H1 (cell line): ENCODE data around the gene SLC12A4. TPM values are rescaled to one million over a fixed set of nuclear protein-coding genes. Genes with fewer than 3 reads are reported as not detected.

Source experiments
- CTCF ChIA-PET: fragments of 300-600 bp; sonication (Branson Sonifier 250); formaldehyde crosslinking; loops from one replicate; lab custom pipeline; 2021; ENCODE audit not compliant: partially characterized antibody; lab: Charles Lee
- POLR2A ChIA-PET: fragments of 300-600 bp; sonication (Branson Sonifier 250); formaldehyde crosslinking; loops from one replicate; lab custom pipeline; 2021; ENCODE audit warnings: inconsistent platforms; ENCODE audit not compliant: partially characterized antibody; lab: Charles Lee
- DNase-seq, 2 experiments: peaks; one replicate each; pipeline versions ENCODE4 v3.0.0 to v3.0.0-alpha.2; 2010 to 2022; ENCODE audit warnings: low spot score in 2 of 2, low read depth in 1 of 2, mixed read lengths in 1 of 2
- FAIRE-seq: peaks from 2 replicates; lab custom pipeline; 2011; peaks lifted over from hg19 to GRCh38; lab: Jason Lieb, UNC
- H2AFZ ChIP-seq: 2 replicates; pipeline ENCODE4 v1.8.1; 2012; ENCODE audit warnings: low read length, inconsistent platforms
- H2AK5ac ChIP-seq: 2 replicates; pipeline ENCODE4 v1.6.1; 2013; ENCODE audit warnings: low read depth, low read length
- H2BK120ac ChIP-seq: replicated peaks from 2 replicates; pipeline ENCODE3; 2013; ENCODE audit warnings: low read depth, low read length, inconsistent platforms
- H2BK12ac ChIP-seq: 2 replicates; pipeline ENCODE4 v1.6.1; 2013; ENCODE audit warnings: low read depth, low read length
- H2BK15ac ChIP-seq: 2 replicates; pipeline ENCODE4 v1.6.1; 2013; ENCODE audit warnings: low read length
- H2BK20ac ChIP-seq: 2 replicates; pipeline ENCODE4 v1.6.1; 2013; ENCODE audit warnings: low read length
- H2BK5ac ChIP-seq: 2 replicates; pipeline ENCODE4 v1.6.1; 2013; ENCODE audit warnings: low read depth, low read length
- H3K14ac ChIP-seq: 2 replicates; pipeline ENCODE4 v1.6.1; 2013; ENCODE audit warnings: inconsistent platforms; ENCODE audit not compliant: insufficient read length
- H3K18ac ChIP-seq: 2 replicates; pipeline ENCODE4 v1.6.1; 2013; ENCODE audit warnings: low read length; ENCODE audit errors: extremely low read depth
- H3K23ac ChIP-seq: 2 replicates; pipeline ENCODE4 v1.6.1; 2013; ENCODE audit warnings: inconsistent platforms; ENCODE audit not compliant: insufficient read length
- H3K23me2 ChIP-seq: 2 replicates; pipeline ENCODE4 v1.6.1; 2013; ENCODE audit warnings: low read depth, low read length
- H3K27ac ChIP-seq: 2 replicates; pipeline ENCODE4 v1.6.1; 2011; ENCODE audit warnings: low read depth, low read length, inconsistent platforms
- H3K27me3 ChIP-seq, 4 experiments: replicated peaks in 1 of 4; 1 replicate in 1 of 4; 2 replicates in 3 of 4; pipeline versions ENCODE4 v1.6.1 to v1.8.1; 2011 to 2013; ENCODE audit warnings: low read length in 3 of 4, mild to moderate bottlenecking in 3 of 4, inconsistent platforms in 2 of 4, mixed read lengths in 2 of 4, moderate library complexity in 1 of 4; ENCODE audit not compliant: control insufficient read depth in 3 of 4, insufficient read depth in 3 of 4; ENCODE audit errors: extremely low read depth in 1 of 4
- H3K36me3 ChIP-seq, 4 experiments: 2 replicates each; pipeline versions ENCODE4 v1.6.1 to v1.8.1; 2011 to 2013; ENCODE audit warnings: mild to moderate bottlenecking in 4 of 4, low read length in 3 of 4, moderate library complexity in 2 of 4, control low read depth in 1 of 4, inconsistent platforms in 1 of 4; ENCODE audit not compliant: insufficient read depth in 4 of 4, control insufficient read depth in 2 of 4
- H3K4ac ChIP-seq: replicated peaks from 2 replicates; pipeline ENCODE3; 2013; ENCODE audit warnings: low read length, low read depth, mixed read lengths, inconsistent platforms; ENCODE audit not compliant: insufficient read length
- H3K4me1 ChIP-seq, 4 experiments: replicated peaks in 1 of 4; 1 replicate in 1 of 4; 2 replicates in 3 of 4; pipeline versions ENCODE4 v1.6.1 to v1.8.1; 2011 to 2013; ENCODE audit warnings: low read length in 3 of 4, inconsistent platforms in 2 of 4, mixed read lengths in 1 of 4; ENCODE audit not compliant: insufficient read depth in 4 of 4, control insufficient read depth in 3 of 4
- H3K4me2 ChIP-seq, 2 experiments: 2 replicates each; pipeline versions ENCODE4 v1.6.1 to v1.8.1; 2011 to 2013; ENCODE audit warnings: low read depth in 2 of 2, low read length in 2 of 2, control low read depth in 1 of 2, inconsistent platforms in 1 of 2, mild to moderate bottlenecking in 1 of 2; ENCODE audit not compliant: insufficient read depth in 1 of 2
- H3K4me3 ChIP-seq, 4 experiments: fragments of 200-600, 300-600 bp in 1 of 4; sonication (generic), shearing (Covaris generic), sonication (Bioruptor Twin) in 1 of 4; 2 replicates each; pipeline versions ENCODE4 v1.5.1 to v1.8.1; 2011 to 2016; ENCODE audit warnings: low read length in 4 of 4, low read depth in 3 of 4, control low read depth in 2 of 4, inconsistent platforms in 2 of 4, mild to moderate bottlenecking in 2 of 4, mixed read lengths in 1 of 4, moderate library complexity in 1 of 4; ENCODE audit not compliant: insufficient read depth in 2 of 4; ENCODE audit errors: extremely low read depth in 1 of 4
- H3K56ac ChIP-seq: replicated peaks from 2 replicates; pipeline ENCODE3; 2013; ENCODE audit warnings: low read depth, mild to moderate bottlenecking, mixed read lengths, low read length, inconsistent platforms; ENCODE audit not compliant: insufficient read length
- H3K79me1 ChIP-seq: 2 replicates; pipeline ENCODE4 v1.6.1; 2013; ENCODE audit warnings: low read depth, low read length, control low read depth
- H3K79me2 ChIP-seq, 2 experiments: 2 replicates each; pipeline versions ENCODE4 v1.6.1 to v1.8.1; 2012 to 2013; ENCODE audit warnings: low read length in 2 of 2, mild to moderate bottlenecking in 2 of 2, inconsistent platforms in 1 of 2; ENCODE audit not compliant: insufficient read depth in 2 of 2, control insufficient read depth in 1 of 2
- H3K9ac ChIP-seq, 4 experiments: replicated peaks in 1 of 4; 1 replicate in 1 of 4; 2 replicates in 3 of 4; pipeline versions ENCODE4 v1.6.1 to v1.8.1; 2011 to 2013; ENCODE audit warnings: low read depth in 3 of 4, low read length in 3 of 4, control low read depth in 2 of 4, mild to moderate bottlenecking in 2 of 4, moderate library complexity in 2 of 4, inconsistent platforms in 1 of 4; ENCODE audit errors: extremely low read depth in 1 of 4
- H3K9me3 ChIP-seq, 2 experiments: 2 replicates each; pipeline versions ENCODE4 v1.6.1 to v1.8.1; 2012 to 2013; ENCODE audit warnings: mild to moderate bottlenecking in 2 of 2, moderate library complexity in 2 of 2, control low read depth in 1 of 2, inconsistent platforms in 1 of 2, low read depth in 1 of 2, low read length in 1 of 2, mixed read lengths in 1 of 2; ENCODE audit not compliant: insufficient read depth in 2 of 2
- H4K20me1 ChIP-seq, 2 experiments: replicated peaks in 1 of 2; 2 replicates each; pipeline versions ENCODE3 to v1.8.1; 2011 to 2013; ENCODE audit warnings: inconsistent platforms in 2 of 2, low read length in 2 of 2, mild to moderate bottlenecking in 1 of 2; ENCODE audit not compliant: insufficient read depth in 2 of 2, control insufficient read depth in 1 of 2
- H4K5ac ChIP-seq: 2 replicates; pipeline ENCODE4 v1.6.1; 2013; ENCODE audit warnings: low read length, low read depth, mixed read lengths, inconsistent platforms; ENCODE audit not compliant: insufficient read length
- H4K8ac ChIP-seq: 2 replicates; pipeline ENCODE4 v1.8.0; 2013; ENCODE audit warnings: mild to moderate bottlenecking, moderate library complexity, low read length, inconsistent platforms; ENCODE audit not compliant: insufficient read depth; ENCODE audit errors: extremely low read depth
- H4K91ac ChIP-seq: replicated peaks from 2 replicates; pipeline ENCODE3; 2013; ENCODE audit warnings: low read length, mixed read lengths, inconsistent platforms; ENCODE audit not compliant: insufficient read length
- ATF2 ChIP-seq: IDR thresholded peaks from 2 replicates; pipeline ENCODE4 v1.6.1; 2012; ENCODE audit warnings: low read length, inconsistent platforms
- CHD2 ChIP-seq: IDR thresholded peaks from 2 replicates; pipeline ENCODE4 v1.6.1; 2012; ENCODE audit warnings: low read length, improper control_type of control experiment
- CTCF ChIP-seq, 3 experiments: IDR thresholded peaks; 1 replicate in 2 of 3; 2 replicates in 1 of 3; pipeline versions ENCODE4 v1.5.1 to v1.6.1; 2011; ENCODE audit warnings: low read length in 3 of 3, mild to moderate bottlenecking in 3 of 3, inconsistent platforms in 2 of 3, low read depth in 1 of 3, moderate library complexity in 1 of 3; ENCODE audit not compliant: insufficient read depth in 1 of 3; ENCODE audit errors: control extremely low read depth in 1 of 3
- NRF1 ChIP-seq: IDR thresholded peaks from 2 replicates; pipeline ENCODE4 v1.6.1; 2011; ENCODE audit warnings: mild to moderate bottlenecking, low read depth, low read length, improper control_type of control experiment
- RAD21 ChIP-seq, 2 experiments: IDR thresholded peaks in 1 of 2; conservative IDR thresholded peaks in 1 of 2; 2 replicates each; pipeline ENCODE4 v1.6.1; 2011; ENCODE audit warnings: low read depth in 2 of 2, low read length in 2 of 2, improper control_type of control experiment in 1 of 2, inconsistent platforms in 1 of 2, mild to moderate bottlenecking in 1 of 2, moderate library complexity in 1 of 2
- SP2 ChIP-seq: IDR thresholded peaks from 2 replicates; pipeline ENCODE4 v1.6.1; 2012; ENCODE audit warnings: mild to moderate bottlenecking, low read length, inconsistent platforms
- SP4 ChIP-seq: IDR thresholded peaks from 2 replicates; pipeline ENCODE4 v1.6.1; 2012; ENCODE audit warnings: low read length, inconsistent platforms
- TAF7 ChIP-seq: optimal IDR thresholded peaks from 2 replicates; pipeline ENCODE3; 2011; ENCODE audit warnings: low read depth, mild to moderate bottlenecking, inconsistent platforms, low read length, moderate library complexity, borderline replicate concordance
- WGBS, 2 experiments: shearing (Covaris generic) in 1 of 2; methylation state at CpG; one replicate each; pipeline versions ENCODE4 v1.1.6 to v1.1.7; 2013 to 2015; ENCODE audit warnings: low lambda C conversion rate in 2 of 2, mixed read lengths in 2 of 2, inconsistent platforms in 1 of 2, low coverage in 1 of 2, missing lambda C conversion rate in 1 of 2; ENCODE audit not compliant: insufficient replicate concordance in 2 of 2, insufficient coverage in 1 of 2, insufficient read length in 1 of 2; ENCODE audit errors: extremely low coverage in 1 of 2, missing lambda C conversion rate in 1 of 2; 5-methylcytosine and 5-hydroxymethylcytosine counted together
- polyA plus RNA-seq, 7 experiments: library from polyadenylated mRNA; depleted of rRNA in 3 of 7; stranded (reverse) in 5 of 7; unstranded in 2 of 7; fragments of >200 nt in 5 of 7; fragments of 200-250 nt in 2 of 7; gene quantifications; 1 replicate in 5 of 7; 2 replicates in 1 of 7; 4 replicates in 1 of 7; pipeline versions ENCODE4 v1.2.1 to v1.2.3, GENCODE V29; 2011 to 2013; ENCODE audit warnings: missing spikeins in 2 of 7, mixed read lengths in 2 of 7
- total RNA-seq: library from RNA; stranded (reverse); fragmentation: NEBNext Ultra II Directional; extraction: Animal tissue kit (Norgen Biotek cat#: 25700); gene quantifications from 2 replicates; pipeline ENCODE4 v1.2.1, GENCODE V29; 2021

SLC12A4 gene
- total and polyA plus RNA-seq, 2 of the 8 experiments (the other 6 are each of a cell fraction or from before 2014, with no cell fraction given) = 41.3 to 49.3 TPM

- Histone ChIP-seq H2BK20ac (no peak overlapping the region), H2BK120ac (no peak overlapping the region), H2BK5ac (no peak overlapping the region), H2AK5ac (no peak overlapping the region), H2BK12ac (no peak overlapping the region), H3K27ac (no peak overlapping the region), H3K4me1 (no peaks in the 10 kb centered on the region; a peak in 3 of 7 replicates), H3K79me1 (no peaks in the 10 kb centered on the region; the same call in 1 of the 2 replicates), H3K23me2 (no peaks in the 10 kb centered on the region; the same call in 1 of the 2 replicates), H3K18ac (no peak overlapping the region), H3K27me3 (peaks cover 0 to 12% (median 8%) of the 10 kb centered on the region in 4 experiments; a peak in 5 of 7 replicates), H3K4ac (no peak overlapping the region), H4K5ac (no peak overlapping the region), H2AFZ (no peak overlapping the region), H4K20me1 (no peaks in the 10 kb centered on the region), H4K8ac (peak overlapping the region; percentile 77; the same call in 1 of the 2 replicates), H3K56ac (no peak overlapping the region), H3K36me3 (no peaks in the 10 kb centered on the region), H3K79me2 (no peaks in the 10 kb centered on the region), H4K91ac (no peak overlapping the region), H3K9ac (no peak overlapping the region), H3K9me3 (no peaks in the 10 kb centered on the region), H3K23ac (no peak overlapping the region), H2BK15ac (no peak overlapping the region), H3K4me2 (no peak overlapping the region), H3K14ac (no peak overlapping the region), H3K4me3 (no peak overlapping the region)
- no peak for DNase-seq
- TF ChIP-seq SP2 (no peak), RAD21 (IDR thresholded peaks at IDR 0.05 in 1 of 2, conservative IDR thresholded peaks at IDR 0.05 in 1 of 2; ENCODE audit: low read depth in 2 of 2, low read length in 2 of 2) (no peak), ATF2 (no peak), NRF1 (no peak), CHD2 (no peak), TAF7 (no peak), CTCF (IDR thresholded peaks at IDR 0.05; ENCODE audit: control extremely low read depth in 1 of 3, insufficient read depth in 1 of 3, low read depth in 1 of 3, low read length in 3 of 3) (no peak), SP4 (no peak)
- POLR2A ChIA-PET = no interaction called here
- CTCF ChIA-PET = interaction anchor here (1.0 to 4.1 kb wide), 3 partner anchors 8 to 53 kb away, joined by 3 to 23 read pairs (median 9); no protein-coding TSS in a partner anchor
- WGBS, 2 experiments = 81% methylated on average over 3 of the region's 3 CpGs; no CpG with 5 or more reads in 1 of the 2 experiments
- FAIRE-seq = no peak
Measured at GRCh38 chr16:67988675-67989074, 20.2 kb upstream of the SLC12A4 start.
